ENCODE measurements around the gene C2. TPM values are rescaled to one million over a fixed set of nuclear protein-coding genes. Genes with fewer than 3 reads are reported as not detected.

C2 gene
- total RNA-seq, 1 donor from 2014 or later, result 8.4 TPM

GRCh38 chr6:31952140-31952805 is 24.8 kb downstream of the C2 start:
- Histone ChIP-seq H3K36me3 (ENCODE audit: control insufficient read depth in 3 of 3, insufficient read depth in 3 of 3, low read length in 3 of 3) (peaks cover 47 to 59% (median 52%) of the 10 kb centered on the region in 3 donors), H3K4me3 (ENCODE audit: low read length in 3 of 3) (no peak overlapping the region), H3K27me3 (ENCODE audit: control insufficient read depth in 3 of 3, insufficient read depth in 3 of 3, low read length in 3 of 3) (no peaks in the 10 kb centered on the region), H3K9ac (ENCODE audit: low read depth in 1 of 3, low read length in 3 of 3) (no peak overlapping the region), H3K27ac (ENCODE audit: low read depth, low read length) (no peak overlapping the region), H3K9me3 (ENCODE audit: control insufficient read depth in 3 of 3, low read length in 3 of 3) (no peaks in the 10 kb centered on the region), H3K4me1 (ENCODE audit: control insufficient read depth in 3 of 3, insufficient read depth in 3 of 3, low read length in 3 of 3) (peaks cover 0 to under 1% (median 0%) of the 10 kb centered on the region in 3 donors)

DNA sequence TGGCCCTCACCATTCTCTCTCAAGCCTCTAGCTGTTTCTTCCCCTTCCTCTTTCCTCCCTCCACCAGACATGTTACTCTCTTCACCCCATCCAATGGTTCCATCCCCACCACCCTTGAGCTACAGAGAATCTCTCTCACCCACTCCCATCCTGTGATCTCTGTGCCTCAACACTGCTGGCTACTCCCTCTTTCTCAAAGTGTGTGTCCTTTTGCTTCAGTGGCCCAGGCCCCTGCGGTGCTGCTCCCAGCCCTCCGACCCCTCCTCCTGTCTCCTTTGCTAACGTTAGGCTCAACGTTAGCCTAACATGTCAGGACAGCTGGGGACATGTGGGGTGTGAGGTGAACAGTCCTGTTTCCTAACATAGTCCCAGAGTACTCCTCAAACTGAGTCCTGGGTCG is 25.4 kb downstream of the C2 start:
- Histone ChIP-seq H3K27me3 (ENCODE audit: control insufficient read depth in 3 of 3, insufficient read depth in 3 of 3, low read length in 3 of 3) (no peaks in the 10 kb centered on the region), H3K27ac (ENCODE audit: low read depth, low read length) (no peak overlapping the region), H3K9me3 (ENCODE audit: control insufficient read depth in 3 of 3, low read length in 3 of 3) (no peaks in the 10 kb centered on the region), H3K4me3 (ENCODE audit: low read length in 3 of 3) (no peak overlapping the region), H3K4me1 (ENCODE audit: control insufficient read depth in 3 of 3, insufficient read depth in 3 of 3, low read length in 3 of 3) (peaks cover 2 to 5% (median 3%) of the 10 kb centered on the region in 3 donors), H3K36me3 (ENCODE audit: control insufficient read depth in 3 of 3, insufficient read depth in 3 of 3, low read length in 3 of 3) (peaks cover 47 to 59% (median 52%) of the 10 kb centered on the region in 3 donors), H3K9ac (ENCODE audit: low read depth in 1 of 3, low read length in 3 of 3) (no peak overlapping the region)

DNA sequence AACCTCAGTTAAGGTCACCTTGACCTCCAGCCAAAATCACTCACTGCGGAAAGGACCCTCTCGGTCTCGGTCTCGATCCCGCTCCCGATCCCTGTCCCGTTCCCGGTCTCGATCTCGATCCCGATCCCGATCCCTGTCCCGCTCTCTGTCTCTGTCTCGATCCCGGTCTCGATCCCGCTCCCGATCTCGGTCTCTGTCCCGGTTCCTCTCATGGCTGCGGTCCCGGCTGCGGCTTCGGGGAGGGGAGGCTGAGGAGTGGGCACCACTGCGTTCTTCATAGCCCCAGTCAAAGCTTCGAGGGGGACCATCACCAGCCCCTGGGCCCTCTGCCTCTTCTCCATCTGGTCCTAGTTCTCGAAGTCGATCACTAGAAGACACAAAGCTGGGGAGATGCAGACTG is 27.0 kb downstream of the C2 start:
- Histone ChIP-seq H3K9me3 (ENCODE audit: control insufficient read depth in 3 of 3, low read length in 3 of 3) (no peaks in the 10 kb centered on the region), H3K4me3 (ENCODE audit: low read length in 3 of 3) (no peak overlapping the region), H3K27ac (ENCODE audit: low read depth, low read length) (no peak overlapping the region), H3K36me3 (ENCODE audit: control insufficient read depth in 3 of 3, insufficient read depth in 3 of 3, low read length in 3 of 3) (peaks cover 49 to 59% (median 52%) of the 10 kb centered on the region in 3 donors), H3K27me3 (ENCODE audit: control insufficient read depth in 3 of 3, insufficient read depth in 3 of 3, low read length in 3 of 3) (no peaks in the 10 kb centered on the region), H3K9ac (ENCODE audit: low read depth in 1 of 3, low read length in 3 of 3) (no peak overlapping the region), H3K4me1 (ENCODE audit: control insufficient read depth in 3 of 3, insufficient read depth in 3 of 3, low read length in 3 of 3) (peaks cover 14 to 17% (median 15%) of the 10 kb centered on the region in 3 donors)

DNA sequence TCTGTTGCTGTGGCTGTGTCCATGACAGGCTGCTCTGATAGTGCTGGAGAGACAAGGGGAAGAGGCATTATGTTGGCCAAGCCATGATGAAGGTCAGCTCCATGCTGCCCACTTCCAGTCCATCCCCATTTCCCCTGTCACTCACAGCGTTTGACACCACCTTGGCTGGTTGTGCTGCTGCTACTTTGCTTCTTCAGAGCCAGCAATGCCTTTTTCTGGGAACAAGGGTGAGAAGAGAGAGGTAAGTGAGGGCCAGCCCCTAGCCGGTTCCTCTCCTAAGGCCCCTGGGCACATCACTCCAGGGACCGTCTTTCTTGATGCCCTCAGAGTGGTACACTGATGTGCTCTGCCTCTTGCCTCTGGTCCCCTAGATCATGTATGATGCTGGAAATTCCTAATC is 29.3 kb downstream of the C2 start:
- no peaks in the 10 kb centered on the region for H3K27me3 ChIP-seq (ENCODE audit: control insufficient read depth in 3 of 3, insufficient read depth in 3 of 3, low read length in 3 of 3)
- H3K4me1 ChIP-seq (ENCODE audit: control insufficient read depth in 3 of 3, insufficient read depth in 3 of 3, low read length in 3 of 3), result peaks cover 19 to 25% (median 21%) of the 10 kb centered on the region in 3 donors
- peaks cover 62 to 64% (median 63%) of the 10 kb centered on the region in 3 donors for H3K36me3 ChIP-seq (ENCODE audit: control insufficient read depth in 3 of 3, insufficient read depth in 3 of 3, low read length in 3 of 3)
- H3K27ac ChIP-seq (ENCODE audit: low read depth, low read length), result no peak overlapping the region
- H3K9me3 ChIP-seq (ENCODE audit: control insufficient read depth in 3 of 3, low read length in 3 of 3), result no peaks in the 10 kb centered on the region
- H3K9ac ChIP-seq (ENCODE audit: low read depth in 1 of 3, low read length in 3 of 3), result no peak overlapping the region
- H3K4me3 ChIP-seq (ENCODE audit: low read length in 3 of 3), result no peak overlapping the region

DNA sequence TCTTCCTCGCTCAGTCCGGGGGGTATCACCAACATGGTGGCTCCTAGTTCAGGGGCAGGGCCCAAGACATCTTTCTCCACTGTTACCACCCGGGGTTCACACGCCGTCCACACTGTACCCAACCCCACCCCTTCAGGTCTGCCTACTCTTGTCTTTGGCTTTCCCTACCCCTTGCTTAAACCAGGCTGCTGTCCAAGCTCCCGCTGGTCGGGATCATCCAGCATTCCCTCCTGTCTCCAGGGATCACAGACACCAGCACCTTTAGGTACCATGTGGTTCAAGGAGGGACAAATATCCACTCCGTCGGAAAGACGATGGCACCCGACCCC is 30.9 kb downstream of the C2 start:
- H3K9ac ChIP-seq (ENCODE audit: low read depth in 1 of 3, low read length in 3 of 3), result peak overlapping the region; percentile 94 to 99 (median 96)
- H3K27me3 ChIP-seq (ENCODE audit: control insufficient read depth in 3 of 3, insufficient read depth in 3 of 3, low read length in 3 of 3), result no peaks in the 10 kb centered on the region
- peak overlapping the region; percentile 86 to 100 (median 98) for H3K4me3 ChIP-seq (ENCODE audit: low read length in 3 of 3)
- H3K4me1 ChIP-seq (ENCODE audit: control insufficient read depth in 3 of 3, insufficient read depth in 3 of 3, low read length in 3 of 3), result peaks cover 19 to 25% (median 21%) of the 10 kb centered on the region in 3 donors
- peak overlapping the region; percentile 86 for H3K27ac ChIP-seq (ENCODE audit: low read depth, low read length)
- peaks cover 64 to 66% (median 65%) of the 10 kb centered on the region in 3 donors for H3K36me3 ChIP-seq (ENCODE audit: control insufficient read depth in 3 of 3, insufficient read depth in 3 of 3, low read length in 3 of 3)
- no peaks in the 10 kb centered on the region for H3K9me3 ChIP-seq (ENCODE audit: control insufficient read depth in 3 of 3, low read length in 3 of 3)

- Histone ChIP-seq H3K4me1 (ENCODE audit: control insufficient read depth in 3 of 3, insufficient read depth in 3 of 3, low read length in 3 of 3) (peaks cover 19 to 25% (median 21%) of the 10 kb centered on the region in 3 donors), H3K9ac (ENCODE audit: low read depth in 1 of 3, low read length in 3 of 3) (peak within 1 kb of the TSS; percentile 94 to 99 (median 96)), H3K9me3 (ENCODE audit: control insufficient read depth in 3 of 3, low read length in 3 of 3) (no peaks in the 10 kb centered on the region), H3K4me3 (ENCODE audit: low read length in 3 of 3) (peak within 1 kb of the TSS; percentile 86 to 100 (median 98)), H3K27ac (ENCODE audit: low read depth, low read length) (peak within 1 kb of the TSS; percentile 86), H3K27me3 (ENCODE audit: control insufficient read depth in 3 of 3, insufficient read depth in 3 of 3, low read length in 3 of 3) (no peaks in the 10 kb centered on the region), H3K36me3 (ENCODE audit: control insufficient read depth in 3 of 3, insufficient read depth in 3 of 3, low read length in 3 of 3) (peaks cover 65 to 66% (median 66%) of the 10 kb centered on the region in 3 donors)
Observed at GRCh38 chr6:31958741-31959739, 31.5 kb downstream of the C2 start, which contains the start of the genes NELFE and SKIC2. NELFE (minus strand) TSS chr6:31958971; CDS start chr6:31958446, 525 bp downstream. SKIC2 (plus strand) TSS chr6:31959175; CDS start chr6:31959193, 18 bp downstream.

- H3K4me1 ChIP-seq (ENCODE audit: control insufficient read depth in 3 of 3, insufficient read depth in 3 of 3, low read length in 3 of 3), result peaks cover 19 to 25% (median 21%) of the 10 kb centered on the region in 3 donors
- H3K36me3 ChIP-seq (ENCODE audit: control insufficient read depth in 3 of 3, insufficient read depth in 3 of 3, low read length in 3 of 3), result peaks cover 62 to 66% (median 63%) of the 10 kb centered on the region in 3 donors
- no peaks in the 10 kb centered on the region for H3K9me3 ChIP-seq (ENCODE audit: control insufficient read depth in 3 of 3, low read length in 3 of 3)
- no peak overlapping the region for H3K9ac ChIP-seq (ENCODE audit: low read depth in 1 of 3, low read length in 3 of 3)
- no peak overlapping the region for H3K27ac ChIP-seq (ENCODE audit: low read depth, low read length)
- H3K27me3 ChIP-seq (ENCODE audit: control insufficient read depth in 3 of 3, insufficient read depth in 3 of 3, low read length in 3 of 3), result no peaks in the 10 kb centered on the region
- H3K4me3 ChIP-seq (ENCODE audit: low read length in 3 of 3), result no peak overlapping the region
Observed at GRCh38 chr6:31961616-31962015, 34.1 kb downstream of the C2 start.

- Histone ChIP-seq H3K4me1 (ENCODE audit: control insufficient read depth in 3 of 3, insufficient read depth in 3 of 3, low read length in 3 of 3) (peaks cover 9 to 13% (median 12%) of the 10 kb centered on the region in 3 donors), H3K9me3 (ENCODE audit: control insufficient read depth in 3 of 3, low read length in 3 of 3) (no peaks in the 10 kb centered on the region), H3K4me3 (ENCODE audit: low read length in 3 of 3) (no peak overlapping the region), H3K27ac (ENCODE audit: low read depth, low read length) (no peak overlapping the region), H3K36me3 (ENCODE audit: control insufficient read depth in 3 of 3, insufficient read depth in 3 of 3, low read length in 3 of 3) (peaks cover 77 to 84% (median 81%) of the 10 kb centered on the region in 3 donors), H3K27me3 (ENCODE audit: control insufficient read depth in 3 of 3, insufficient read depth in 3 of 3, low read length in 3 of 3) (no peaks in the 10 kb centered on the region), H3K9ac (ENCODE audit: low read depth in 1 of 3, low read length in 3 of 3) (no peak overlapping the region)
Observed at GRCh38 chr6:31963921-31964320, 36.4 kb downstream of the C2 start.

GRCh38 chr6:31965700-31966099 is 38.2 kb downstream of the C2 start:
- no peak overlapping the region for H3K9ac ChIP-seq (ENCODE audit: low read depth in 1 of 3, low read length in 3 of 3)
- no peak overlapping the region for H3K4me3 ChIP-seq (ENCODE audit: low read length in 3 of 3)
- H3K9me3 ChIP-seq (ENCODE audit: control insufficient read depth in 3 of 3, low read length in 3 of 3), result no peaks in the 10 kb centered on the region
- H3K4me1 ChIP-seq (ENCODE audit: control insufficient read depth in 3 of 3, insufficient read depth in 3 of 3, low read length in 3 of 3), result peaks cover 8 to 9% (median 8%) of the 10 kb centered on the region in 3 donors
- no peak overlapping the region for H3K27ac ChIP-seq (ENCODE audit: low read depth, low read length)
- H3K36me3 ChIP-seq (ENCODE audit: control insufficient read depth in 3 of 3, insufficient read depth in 3 of 3, low read length in 3 of 3), result peaks cover 82 to 92% (median 90%) of the 10 kb centered on the region in 3 donors
- no peaks in the 10 kb centered on the region for H3K27me3 ChIP-seq (ENCODE audit: control insufficient read depth in 3 of 3, insufficient read depth in 3 of 3, low read length in 3 of 3)

All from skeletal muscle tissue (tissue), 4 donors.